Left ventricle myocardium superior (tissue), 1 donor: ENCODE measurements around the gene SLC12A7. TPM values are rescaled to one million over a fixed set of nuclear protein-coding genes. Genes with fewer than 3 reads are reported as not detected.
"Not testable (repeated sequence)": the region's sequence is repeated elsewhere in the genome, so short reads cannot be mapped to it uniquely, and the experiment has no call there.

Source experiments
- ATAC-seq: fragments of 200-7000 bp; cut with Tn5 transposase; one replicate; pipeline ENCODE4 v1.9.1; 2020; ENCODE audit warnings: mild to moderate bottlenecking, moderate library complexity
- DNase-seq: peaks from one replicate; pipeline ENCODE4 v3.0.0-alpha.2; 2020
- intact Hi-C: fragments of 100-400 bp; cut with micrococcal nuclease; formaldehyde crosslinking; loops from one replicate; pipeline ENCODE4 v1.11.0; 2022
- total RNA-seq: library from RNA; stranded (reverse); fragmentation: NEBNext Ultra II Directional; extraction: Animal tissue kit (Norgen Biotek cat#: 25700); gene quantifications from one replicate; pipeline ENCODE4 v1.2.1, GENCODE V29; 2021
- donor health status: DM: no; HTN: yes; CAD: no; lungs with severe emphysema.

The SLC12A7 gene
- total RNA-seq, 1 donor from 2014 or later = 230 TPM

GRCh38 chr5:1035421-1036405 lies 76.2 kb downstream of the SLC12A7 start:
- ATAC-seq (no peak), DNase-seq (peak; percentile 22)
- intact Hi-C loops = no loop called here

- no peak for ATAC-seq
- no peak for DNase-seq
- intact Hi-C loops = no loop called here
Observed at GRCh38 chr5:1034986-1035385, 76.9 kb downstream of the SLC12A7 start.

DNA sequence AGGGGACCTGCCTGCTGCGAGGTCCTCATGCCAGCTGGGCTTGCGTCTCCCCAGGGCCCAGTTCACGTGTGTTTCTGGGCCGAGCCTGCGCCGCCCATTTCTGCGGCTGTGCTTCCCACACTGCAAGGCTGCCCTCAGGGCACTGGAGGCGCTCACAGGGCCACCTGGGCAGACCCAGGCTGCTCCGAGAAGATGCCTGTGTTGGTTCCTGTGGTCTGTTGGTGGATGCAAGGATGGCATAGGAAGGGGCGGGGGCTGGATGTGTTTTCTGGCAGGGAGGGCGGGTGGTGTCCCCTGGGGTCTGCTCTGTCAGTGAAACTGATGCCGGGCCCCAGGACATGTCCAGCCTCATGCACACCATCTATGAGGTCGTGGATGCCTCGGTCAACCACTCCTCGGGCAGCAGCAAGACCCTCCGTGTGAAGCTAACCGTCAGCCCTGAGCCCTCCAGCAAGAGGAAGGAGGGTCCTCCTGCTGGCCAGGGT lies 77.4 kb downstream of the SLC12A7 start:
- no peak for ATAC-seq
- DNase-seq = peak; percentile 26
- intact Hi-C loops = no loop called here

DNA sequence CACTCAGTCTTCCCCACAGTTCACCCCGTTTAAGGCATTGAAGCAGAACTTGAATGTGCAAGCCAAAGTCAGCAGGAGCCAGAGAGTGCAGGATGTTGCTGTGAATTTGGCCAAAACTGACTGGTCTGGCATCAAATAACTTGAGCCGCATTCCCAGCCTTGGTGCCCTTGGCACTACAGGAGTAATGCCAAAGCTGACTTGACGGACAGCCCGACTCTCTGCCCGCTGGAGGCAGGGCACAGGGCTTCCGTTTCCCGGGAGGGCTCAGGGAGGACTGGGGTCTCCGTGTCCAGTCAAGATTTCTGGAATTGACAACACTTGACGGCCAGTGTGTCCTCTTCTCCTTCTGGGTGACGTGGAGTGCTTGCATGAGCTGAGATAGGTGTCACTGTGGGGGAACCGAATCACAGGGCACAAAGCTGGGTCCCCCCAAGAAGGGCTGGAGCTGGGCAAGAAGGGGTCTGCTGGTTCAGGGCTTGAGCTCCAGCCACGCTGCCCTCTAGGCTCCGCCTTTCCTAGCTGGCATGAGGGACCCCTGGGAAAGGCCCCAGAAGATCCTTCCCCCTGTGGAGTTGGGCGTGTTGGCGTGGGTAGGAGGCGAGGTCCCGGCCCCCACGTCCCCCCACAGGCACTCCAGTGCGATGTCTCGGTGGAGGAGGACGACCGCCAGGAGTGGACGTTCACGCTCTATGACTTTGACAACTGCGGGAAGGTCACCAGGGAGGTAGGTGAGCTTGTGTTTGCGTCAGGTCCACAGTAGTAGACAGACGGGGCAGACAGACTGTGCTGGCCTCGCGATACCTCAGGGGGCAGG lies 78.0 kb downstream of the SLC12A7 start:
- intact Hi-C loops = no loop called here
- ATAC-seq (no peak), DNase-seq (no peak)

- intact Hi-C loops = no loop called here
- peak; percentile 21 for DNase-seq
- ATAC-seq = no peak
Observed at GRCh38 chr5:1033178-1033577, 78.7 kb downstream of the SLC12A7 start.

DNA sequence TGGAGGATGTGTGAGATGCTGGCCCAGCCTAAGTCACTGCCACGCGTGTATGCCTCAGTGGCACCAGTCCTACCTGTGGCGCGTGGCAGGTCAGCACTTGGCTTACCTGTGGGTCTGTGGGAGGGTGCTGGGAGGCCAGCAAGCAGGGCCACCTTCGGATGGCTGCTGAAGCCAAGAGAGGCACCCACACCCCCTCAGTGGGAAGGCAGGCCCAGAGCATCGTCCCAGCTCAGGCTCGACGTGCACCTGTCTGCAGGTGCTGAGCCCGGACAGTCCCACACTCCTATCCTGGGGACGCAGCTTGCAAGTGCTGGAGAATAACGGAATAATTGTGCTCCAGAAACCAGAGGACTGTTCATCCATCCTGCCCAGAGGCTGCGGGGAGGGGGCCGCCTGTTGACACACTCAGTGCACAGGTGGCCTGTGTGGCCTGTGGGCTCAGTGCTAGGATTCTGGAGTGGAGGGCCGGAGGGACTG lies 79.3 kb downstream of the SLC12A7 start:
- intact Hi-C loops = no loop called here
- no peak for ATAC-seq
- no peak for DNase-seq

DNA sequence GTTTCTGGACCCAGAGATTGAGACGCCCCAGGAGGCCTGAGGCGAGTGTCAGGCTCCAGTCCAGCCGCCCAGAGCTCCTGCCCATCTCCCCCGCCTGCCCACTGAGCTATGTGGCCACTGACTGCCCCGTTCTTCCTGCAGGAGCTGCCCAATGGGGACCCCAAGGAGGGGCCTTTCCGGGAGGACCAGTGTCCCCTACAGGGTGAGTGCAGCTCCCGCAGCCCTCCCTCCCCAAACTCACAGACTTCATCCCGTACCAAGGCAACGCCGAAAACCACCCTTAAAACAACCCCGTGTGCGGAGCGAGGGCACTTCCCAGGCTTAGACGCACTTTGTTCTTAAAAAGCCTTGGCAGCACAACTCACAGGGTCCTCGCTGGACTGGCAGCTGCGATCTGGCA lies 79.9 kb downstream of the SLC12A7 start:
- DNase-seq = no peak
- ATAC-seq = no peak
- intact Hi-C loops = no loop called here

- DNase-seq (no peak), ATAC-seq (no peak)
- intact Hi-C loops = no loop called here
Observed at GRCh38 chr5:1031306-1031959, 80.4 kb downstream of the SLC12A7 start.

DNA sequence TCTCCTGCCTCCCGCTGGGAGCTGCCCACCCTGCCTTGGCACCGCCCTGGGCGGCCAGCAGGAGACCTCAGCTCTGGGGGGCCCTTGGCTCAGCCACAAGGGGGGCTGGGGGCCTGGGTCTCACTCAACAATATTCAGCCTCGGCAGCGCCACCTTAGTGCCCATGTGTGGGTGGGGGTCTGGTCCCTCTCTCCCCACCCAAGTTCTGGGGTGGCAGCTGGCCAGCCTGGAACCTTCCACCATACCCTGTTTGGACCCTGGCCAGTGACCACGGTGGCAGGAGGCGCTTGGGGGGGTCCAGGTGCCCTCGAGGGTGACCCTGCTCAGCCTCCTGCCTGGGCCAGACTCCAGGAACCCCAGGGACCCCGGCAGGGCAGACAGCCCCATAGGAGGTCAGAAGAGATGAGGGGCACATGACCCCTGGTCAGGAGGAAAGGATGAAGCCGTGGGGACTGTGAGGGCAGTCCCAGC lies 81.0 kb downstream of the SLC12A7 start:
- intact Hi-C loops = no loop called here
- ATAC-seq (no peak), DNase-seq (peak; percentile 25)

DNA sequence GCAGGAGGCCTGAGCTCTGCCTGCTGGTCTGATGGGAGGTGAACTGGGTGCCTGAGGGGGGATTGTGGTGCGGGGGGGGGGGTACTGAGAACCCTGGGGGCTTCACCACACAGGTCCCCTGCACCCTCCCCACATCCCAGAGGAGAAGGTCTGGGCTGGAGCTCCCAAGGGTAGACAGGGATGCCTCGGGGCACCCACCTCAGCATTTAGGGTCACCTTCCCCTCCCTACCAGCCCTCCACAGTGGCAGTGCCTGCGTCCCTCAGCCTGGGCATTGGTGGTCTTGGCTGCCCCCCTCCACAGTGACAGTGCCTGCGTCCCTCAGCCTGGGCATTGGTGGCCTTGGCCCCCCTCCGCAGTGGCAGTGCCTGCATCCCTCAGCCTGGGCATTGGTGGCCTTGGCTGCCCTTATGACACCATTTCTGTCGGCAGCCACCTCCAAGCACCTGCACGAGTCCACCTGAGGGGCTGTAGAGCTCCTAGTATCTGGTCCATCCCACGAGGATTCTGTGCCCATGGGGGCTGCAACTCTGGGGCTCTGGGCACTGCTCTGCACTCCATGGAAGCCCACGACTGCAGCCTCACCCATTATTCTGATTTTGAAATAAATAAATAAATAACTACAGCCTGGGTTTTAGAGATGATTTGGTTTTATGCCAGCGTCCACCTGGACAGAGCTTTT lies 81.8 kb downstream of the SLC12A7 start:
- intact Hi-C loops = no loop called here
- no peak for DNase-seq
- ATAC-seq = no peak

GRCh38 chr5:1029282-1029944 lies 82.5 kb downstream of the SLC12A7 start:
- ATAC-seq (no peak), DNase-seq (no peak)
- intact Hi-C loops = no loop called here

- ATAC-seq = no peak
- intact Hi-C loops = no loop called here
- peak; percentile 26 for DNase-seq
Observed at GRCh38 chr5:1028481-1029281, 83.2 kb downstream of the SLC12A7 start.

- intact Hi-C loops = no loop called here
- DNase-seq = peak; percentile 24
Observed at GRCh38 chr5:1027631-1028441, 84.0 kb downstream of the SLC12A7 start.

GRCh38 chr5:1026700-1027621 lies 84.9 kb downstream of the SLC12A7 start:
- DNase-seq = peak; percentile 36
- peak; percentile 44 for ATAC-seq
- intact Hi-C loops = no loop called here

More at GRCh38 chr5:1027631-1028441, 84.0 kb downstream of the SLC12A7 start:
- ATAC-seq = no peak

DNA sequence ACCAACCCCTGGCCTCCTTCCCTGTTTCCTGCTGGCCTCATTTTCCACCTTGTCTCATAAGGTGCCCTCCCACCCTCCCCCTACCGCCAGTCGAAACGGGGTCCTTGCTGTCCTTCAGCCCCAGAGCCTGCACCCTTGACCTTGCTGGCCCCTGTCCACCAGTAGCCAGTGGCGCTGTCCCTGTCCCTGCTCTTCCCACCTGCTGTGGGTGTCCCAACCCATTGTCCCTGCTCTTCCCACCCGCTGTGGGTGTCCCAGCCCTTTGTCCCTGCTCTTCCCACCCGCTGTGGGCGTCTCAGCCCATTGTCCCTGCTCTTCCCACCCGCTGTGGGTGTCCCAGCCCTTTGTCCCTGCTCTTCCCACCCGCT lies 89.9 kb downstream of the SLC12A7 start:
- ATAC-seq, DNase-seq, intact Hi-C loops: not testable (repeated sequence)
